ENCODE results near the gene MACROD2.

Gene MACROD2

DNA sequence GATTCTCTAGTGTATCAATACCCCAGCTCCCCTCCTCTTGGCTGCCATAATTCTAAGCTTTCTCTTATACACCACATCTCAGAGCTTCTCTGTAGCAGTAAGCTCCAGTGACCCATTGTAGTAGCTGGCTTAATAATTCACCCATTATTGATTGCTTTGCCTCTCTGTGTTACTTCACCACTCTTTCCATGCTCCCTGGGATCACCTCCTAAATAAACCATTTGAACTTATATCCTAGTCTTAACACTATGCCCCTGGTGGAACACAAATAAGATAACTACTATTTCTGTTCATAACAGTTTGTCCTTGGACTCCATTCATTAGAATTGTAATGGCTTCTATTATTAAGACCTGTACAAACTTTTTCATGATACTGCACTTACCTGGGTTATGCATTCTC lies 1819.0 kb downstream of the MACROD2 start:
- no peak for DNase-seq

DNA sequence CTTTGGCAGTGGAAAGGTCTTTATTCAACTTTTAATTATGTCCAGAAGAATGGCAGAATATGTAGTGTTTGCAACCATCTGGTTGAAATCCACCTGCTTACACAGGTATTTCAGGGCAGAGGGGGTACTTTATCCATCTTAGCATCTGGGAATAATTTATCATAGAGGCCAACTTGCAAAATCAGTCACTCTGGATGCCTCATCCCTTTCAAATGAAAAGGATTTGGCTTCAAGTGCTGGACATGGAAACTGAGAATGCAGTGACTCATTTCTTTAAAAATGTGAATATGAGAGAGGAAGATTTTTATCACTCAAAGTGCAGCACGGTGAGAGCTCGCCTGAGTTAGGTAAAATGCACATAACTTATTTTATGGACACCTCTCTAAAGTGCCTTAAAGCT lies 1819.6 kb downstream of the MACROD2 start:
- no peak for DNase-seq

DNA sequence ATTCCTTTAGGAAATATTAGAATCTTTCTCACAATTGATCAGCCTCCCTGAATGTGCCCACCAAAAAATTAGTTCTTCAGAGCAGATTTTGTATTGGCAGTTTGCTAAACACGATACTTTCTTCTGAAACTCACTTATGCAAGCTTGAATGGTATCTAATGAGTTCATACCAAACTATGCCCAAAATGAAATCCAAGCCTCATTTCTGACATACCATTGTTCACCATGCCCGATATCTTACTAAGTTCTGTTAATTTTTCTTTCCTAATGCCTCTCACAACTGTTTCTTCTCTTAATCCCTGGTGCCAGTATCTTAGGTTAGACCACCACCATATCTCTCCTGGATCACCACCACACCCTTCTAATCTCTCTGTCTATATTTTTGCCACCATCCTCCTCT lies 1822.0 kb downstream of the MACROD2 start:
- DNase-seq: no peak

DNA sequence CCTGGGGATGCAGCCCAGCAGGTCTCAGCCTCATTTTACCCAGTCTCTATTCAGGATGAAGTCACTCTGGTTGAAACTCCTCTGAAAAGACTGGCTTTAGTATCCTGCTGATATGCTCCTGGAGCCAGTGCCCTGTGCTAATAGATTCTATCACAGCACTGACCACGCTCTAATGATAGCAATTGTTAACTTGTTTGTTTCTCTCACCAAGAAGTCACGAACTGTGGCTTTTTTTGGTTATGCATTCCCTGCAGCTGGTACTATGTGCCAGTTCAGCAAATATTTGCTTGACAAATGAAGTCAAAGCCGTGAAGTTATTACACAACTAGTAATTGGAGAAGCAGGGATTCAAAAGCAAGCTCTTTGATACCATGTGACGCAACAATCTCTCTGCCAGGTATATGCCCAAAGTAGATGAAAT lies 1823.3 kb downstream of the MACROD2 start:
- DNase-seq: no peak

DNA sequence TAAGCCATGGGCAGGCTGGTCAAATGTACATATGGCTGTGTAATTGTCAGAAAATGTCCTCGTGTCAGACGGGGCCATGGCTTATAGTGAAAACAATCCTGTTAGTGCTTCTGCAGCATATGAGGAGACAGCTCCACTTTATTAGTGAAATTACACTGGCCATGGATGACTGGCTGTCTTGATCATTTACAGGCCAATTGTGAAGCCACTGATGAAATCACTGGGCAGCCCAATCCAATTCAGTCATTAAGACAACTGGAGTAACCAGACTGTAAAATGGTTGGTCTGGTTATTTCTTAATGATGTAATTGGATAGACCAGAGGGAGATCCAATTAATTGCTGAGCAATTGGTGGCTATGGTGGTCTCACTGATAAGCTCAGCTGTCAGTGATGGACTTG lies 1828.4 kb downstream of the MACROD2 start:
- DNase-seq: no peak

DNA sequence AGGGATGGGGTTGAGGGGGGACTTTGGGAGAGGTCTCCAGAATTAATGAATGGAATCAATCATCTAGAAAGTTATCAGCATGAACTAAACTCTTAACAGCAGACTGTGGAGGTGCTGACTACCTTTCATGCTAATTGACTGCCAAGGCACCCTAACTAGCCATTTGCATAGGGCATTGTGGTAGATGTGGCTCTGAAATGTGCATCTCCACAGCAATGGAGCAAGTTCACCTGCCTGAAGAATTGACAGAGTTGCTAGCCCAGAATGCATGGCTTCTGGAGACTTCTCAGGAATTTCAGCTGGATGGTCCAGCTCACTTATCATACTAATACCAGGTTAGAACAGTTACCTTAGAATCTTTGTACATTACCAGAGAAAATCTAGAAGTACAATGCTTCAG lies 1832.3 kb downstream of the MACROD2 start:
- no peak for DNase-seq

DNA sequence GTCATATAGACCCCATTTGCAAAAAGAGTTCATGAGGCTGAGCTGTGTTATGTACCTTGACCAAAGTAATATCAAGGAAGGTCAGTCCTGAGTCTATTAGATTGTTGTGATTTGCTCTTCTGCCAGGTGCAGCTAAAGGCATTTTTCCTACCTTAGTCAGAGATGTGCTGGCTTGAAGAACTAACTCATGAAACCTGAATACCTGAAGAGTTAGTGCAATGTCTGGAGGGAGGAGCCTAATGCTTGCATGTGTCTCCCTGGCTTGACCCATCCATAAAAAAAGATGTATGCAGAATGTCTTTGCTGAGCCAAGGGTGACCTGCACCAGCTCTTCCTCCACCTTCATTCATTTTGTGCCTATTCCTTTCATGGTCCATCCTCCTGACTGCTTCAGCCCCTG lies 1835.9 kb downstream of the MACROD2 start:
- DNase-seq: no peak

DNA sequence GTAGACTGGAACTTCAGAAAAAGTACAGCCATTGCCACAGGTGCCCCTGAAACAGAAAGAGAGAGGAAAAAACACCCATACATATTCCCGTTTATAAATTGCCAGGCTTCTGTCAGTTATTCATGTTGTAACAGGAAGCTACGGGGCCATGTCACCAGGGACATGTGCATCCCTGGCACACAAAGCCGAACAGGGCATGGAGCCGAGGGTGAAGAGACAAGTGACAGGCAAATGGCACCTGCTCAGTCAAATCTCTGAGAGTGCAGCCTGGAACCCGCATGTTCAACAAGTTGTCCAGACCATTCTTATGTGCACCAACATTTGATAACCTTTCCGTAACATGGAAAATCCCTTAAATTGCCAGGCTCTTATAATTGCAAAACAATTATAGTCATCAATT lies 1837.2 kb downstream of the MACROD2 start:
- no peak for DNase-seq

DNA sequence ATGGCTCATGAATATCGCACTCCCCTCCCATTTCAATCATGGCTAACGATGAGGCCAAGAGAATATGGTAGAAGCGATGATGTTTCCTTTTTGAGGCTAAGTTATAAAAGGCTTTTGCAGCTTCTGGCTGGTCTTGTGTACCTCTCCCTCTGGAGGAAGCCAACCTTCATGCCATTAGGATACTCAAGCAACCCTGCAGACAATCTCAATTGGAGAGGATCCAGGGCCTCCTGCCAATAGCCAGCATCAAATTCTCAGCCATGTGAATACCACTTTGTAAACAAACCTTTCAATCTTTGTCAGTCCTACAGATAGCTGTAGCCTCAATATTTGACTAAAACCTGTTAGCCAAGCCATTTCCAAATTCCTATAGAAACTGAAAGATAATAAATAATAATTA lies 1839.5 kb downstream of the MACROD2 start:
- no peak for DNase-seq

DNA sequence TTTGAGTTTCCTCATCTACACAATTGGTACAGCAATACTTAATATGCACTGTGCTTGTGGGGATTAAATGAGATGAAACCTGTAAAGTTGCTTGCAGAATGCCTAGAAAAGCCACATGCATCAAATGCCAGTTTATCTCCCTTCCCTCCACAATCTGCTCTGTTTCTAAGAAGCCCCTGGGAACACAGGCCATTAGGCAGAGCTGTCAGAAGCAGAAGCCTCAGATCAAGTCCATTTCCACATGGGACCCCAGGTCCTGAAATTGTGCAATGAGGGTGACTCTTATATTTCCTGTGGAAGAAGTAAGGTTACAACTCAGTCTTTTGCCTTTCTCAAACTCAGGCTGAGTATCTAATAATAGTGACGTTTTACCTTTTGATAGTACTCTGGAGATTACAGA lies 1840.5 kb downstream of the MACROD2 start:
- DNase-seq: no peak

DNA sequence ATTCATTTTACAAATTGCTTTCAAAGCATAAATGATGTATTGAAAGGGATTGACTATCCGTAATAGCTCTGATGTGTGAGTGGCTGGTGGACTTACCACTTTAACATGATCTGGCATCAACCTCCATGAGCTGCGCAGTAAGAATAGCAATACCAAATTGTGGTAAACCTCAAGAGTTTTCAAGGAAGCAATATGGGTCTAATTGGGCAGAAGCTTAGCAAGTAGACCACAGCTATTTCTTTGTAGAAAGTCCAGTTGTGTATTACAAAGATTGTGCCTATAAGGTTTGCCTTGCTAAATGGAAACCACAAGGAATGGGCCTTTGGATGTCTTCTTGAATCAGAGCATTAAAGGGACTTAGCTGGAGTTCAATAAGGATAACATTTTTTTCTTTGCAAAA lies 1841.3 kb downstream of the MACROD2 start:
- no peak for DNase-seq

DNA sequence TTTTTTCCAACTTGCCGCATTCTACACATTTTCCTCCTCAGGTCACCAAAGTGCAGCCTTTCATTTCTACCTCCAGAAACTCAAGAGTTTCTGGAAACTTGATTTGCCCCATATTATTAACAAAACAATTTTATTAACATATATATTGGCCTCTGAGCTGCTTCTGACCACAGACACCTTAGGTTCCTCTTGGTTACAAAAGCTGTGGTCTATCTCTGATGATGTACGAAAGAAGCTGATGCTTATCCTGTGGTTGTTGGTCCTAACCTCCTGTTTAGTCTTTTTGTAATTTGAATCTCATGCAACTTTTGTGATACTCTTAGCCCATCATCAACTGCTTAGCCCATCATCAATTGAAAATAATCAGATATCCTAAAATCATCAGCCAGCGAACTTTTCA lies 1842.2 kb downstream of the MACROD2 start:
- DNase-seq: no peak

DNA sequence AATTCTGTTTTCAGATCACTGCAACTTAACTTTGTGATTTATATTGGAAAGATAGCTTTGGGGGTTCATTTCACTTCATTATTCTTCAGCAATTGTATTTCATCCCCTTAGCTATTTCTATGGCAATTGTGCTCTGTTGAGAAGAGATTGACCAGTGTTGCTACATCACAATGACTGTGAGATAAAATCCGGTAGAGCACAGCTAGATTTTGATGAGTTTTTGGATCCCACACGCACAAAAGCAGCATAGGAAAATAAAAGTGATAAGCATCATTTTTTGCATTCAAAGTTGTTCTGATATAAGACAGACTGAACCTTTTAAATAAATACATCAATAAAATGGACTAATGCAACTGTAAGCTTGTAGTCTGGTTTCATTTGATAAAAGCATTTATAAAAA lies 1843.2 kb downstream of the MACROD2 start:
- DNase-seq: no peak

DNA sequence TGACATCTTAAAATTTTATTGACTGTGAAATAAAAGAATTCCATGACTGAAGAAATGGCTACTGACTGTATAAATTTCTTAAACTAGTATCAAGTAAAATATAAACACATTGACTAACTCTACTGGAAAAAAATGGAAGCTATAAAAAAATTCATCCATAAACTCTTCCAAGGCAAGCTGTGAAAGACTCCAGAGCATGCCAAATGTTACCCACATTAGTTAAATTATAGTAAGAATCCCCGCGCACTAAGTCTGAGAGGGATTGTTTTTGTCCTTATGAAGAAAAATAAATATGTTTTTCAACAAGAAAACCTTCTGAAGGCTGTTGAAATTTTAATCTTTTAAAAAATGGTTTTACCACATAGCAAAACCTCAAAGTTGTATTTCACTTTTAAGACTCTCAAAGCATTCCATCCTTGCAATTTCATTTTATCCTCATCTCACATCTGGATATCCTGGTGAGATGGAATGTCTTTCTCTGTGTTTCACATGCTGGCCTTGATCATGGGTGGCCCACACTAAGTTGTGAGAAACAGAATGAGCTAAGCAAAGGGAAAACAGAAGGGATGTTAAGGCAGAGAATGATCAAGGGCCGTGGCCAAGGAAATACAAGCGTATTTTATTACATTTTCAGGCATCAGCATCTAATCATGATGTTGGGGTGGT lies 1845.5 kb downstream of the MACROD2 start:
- DNase-seq: no peak

DNA sequence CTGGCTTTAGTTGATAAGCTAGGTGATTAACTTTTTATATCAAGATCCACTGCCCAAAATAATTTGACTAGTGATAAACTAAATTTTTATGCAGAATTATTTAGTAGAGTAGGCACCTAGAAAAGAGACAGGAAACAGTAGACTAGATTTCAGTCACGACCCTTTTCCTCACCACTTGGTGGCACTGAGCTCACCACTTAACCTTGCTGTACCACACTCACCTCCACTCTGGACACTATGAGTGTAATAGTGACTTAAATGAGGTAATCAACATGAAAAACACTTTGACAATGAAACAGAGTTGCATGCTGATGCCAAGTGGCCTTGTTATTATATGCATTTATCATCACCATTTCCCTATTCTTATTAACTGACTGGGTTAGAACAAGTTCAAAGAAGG lies 1847.6 kb downstream of the MACROD2 start:
- DNase-seq: no peak

DNA sequence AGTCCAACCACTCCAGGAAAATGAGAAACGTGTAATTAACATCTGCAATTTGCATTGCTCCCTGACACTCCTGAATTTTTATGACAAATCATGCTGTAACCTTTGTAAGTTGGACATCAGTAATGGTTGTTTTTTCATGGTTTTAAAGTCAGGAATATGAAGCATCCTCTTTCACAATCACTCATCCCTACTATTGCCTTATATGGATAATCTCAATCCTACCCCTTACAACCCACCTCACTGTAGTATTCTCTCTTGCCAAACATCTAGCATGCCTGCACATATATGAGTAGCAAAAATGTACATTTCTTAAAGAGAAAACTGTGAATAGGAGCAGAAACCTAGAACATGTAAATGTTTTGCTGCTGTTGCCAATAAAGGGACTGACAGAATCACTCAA lies 1848.5 kb downstream of the MACROD2 start:
- no peak for DNase-seq

DNA sequence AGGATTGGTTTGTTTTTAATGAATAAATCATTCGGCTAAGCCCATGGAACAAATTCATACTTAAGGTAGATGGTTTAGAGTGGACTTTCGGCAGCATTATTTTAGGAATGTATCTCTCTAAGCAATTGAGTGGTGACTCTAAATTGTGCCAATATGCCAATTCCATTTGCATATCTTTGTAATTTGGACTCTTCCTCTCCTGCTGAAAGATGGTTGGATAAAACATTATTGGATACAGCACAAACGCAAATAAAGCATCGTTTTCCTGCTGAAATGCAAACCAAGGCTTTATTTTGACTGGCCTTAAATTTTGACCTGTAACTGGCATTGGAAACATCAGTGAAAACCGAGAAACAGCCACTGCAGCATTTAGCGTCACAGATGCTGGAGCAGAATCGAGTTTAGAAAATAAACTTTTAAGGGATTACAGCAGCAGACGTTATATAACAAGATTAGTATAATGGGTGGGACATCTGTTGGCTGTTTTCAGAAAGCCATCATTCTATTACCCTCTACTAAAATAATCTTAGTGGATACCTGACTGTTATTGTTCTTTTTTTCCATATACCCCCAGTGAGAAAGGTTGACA lies 1852.0 kb downstream of the MACROD2 start:
- DNase-seq: no peak

DNA sequence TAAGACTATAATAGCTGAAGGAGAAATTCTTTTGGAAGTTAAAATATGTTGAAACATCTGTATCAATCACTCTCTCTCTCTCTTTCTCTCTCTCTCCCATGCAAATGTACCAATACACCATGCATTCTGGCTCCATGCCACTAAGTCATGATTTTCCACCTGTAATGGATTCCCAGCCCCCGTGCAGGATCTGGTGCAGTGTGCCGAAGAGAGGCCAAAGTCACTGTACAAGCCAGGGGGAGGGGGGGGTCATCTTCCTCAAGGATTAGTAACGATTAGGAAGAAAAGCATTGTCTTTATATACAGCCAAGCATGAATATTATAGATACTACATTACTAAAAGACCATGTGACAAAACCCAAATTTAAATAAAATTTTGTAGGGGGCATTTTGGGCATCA lies 1852.8 kb downstream of the MACROD2 start:
- DNase-seq: no peak

DNA sequence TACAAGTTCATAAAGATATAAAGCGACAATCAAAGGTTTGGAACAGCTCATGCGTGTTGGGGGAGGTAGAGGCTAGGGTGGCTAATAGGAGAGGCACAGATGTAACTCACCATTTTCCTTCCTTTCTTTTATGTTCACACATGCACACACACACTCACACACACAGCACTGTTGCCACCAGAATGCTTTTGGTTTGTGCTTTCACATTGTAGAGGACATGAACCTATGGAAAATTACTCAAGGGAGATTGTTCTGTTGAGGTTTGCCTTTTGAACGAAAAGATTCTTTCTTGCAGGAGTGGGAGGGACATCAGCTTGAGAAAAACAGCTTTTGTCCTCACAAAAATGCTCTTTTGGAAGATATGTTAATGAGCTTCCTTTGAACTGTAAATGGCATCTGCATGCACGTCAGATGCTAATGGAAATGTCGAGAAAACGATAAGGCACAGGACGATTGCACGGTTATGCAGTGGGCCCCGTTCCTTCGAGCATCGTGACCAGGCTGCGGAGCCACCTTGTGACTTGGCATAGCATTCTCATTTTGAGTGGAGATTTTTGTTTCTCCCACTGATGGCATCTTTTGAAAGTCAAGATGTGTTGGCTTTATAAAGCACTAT lies 1853.8 kb downstream of the MACROD2 start:
- no peak for DNase-seq

DNA sequence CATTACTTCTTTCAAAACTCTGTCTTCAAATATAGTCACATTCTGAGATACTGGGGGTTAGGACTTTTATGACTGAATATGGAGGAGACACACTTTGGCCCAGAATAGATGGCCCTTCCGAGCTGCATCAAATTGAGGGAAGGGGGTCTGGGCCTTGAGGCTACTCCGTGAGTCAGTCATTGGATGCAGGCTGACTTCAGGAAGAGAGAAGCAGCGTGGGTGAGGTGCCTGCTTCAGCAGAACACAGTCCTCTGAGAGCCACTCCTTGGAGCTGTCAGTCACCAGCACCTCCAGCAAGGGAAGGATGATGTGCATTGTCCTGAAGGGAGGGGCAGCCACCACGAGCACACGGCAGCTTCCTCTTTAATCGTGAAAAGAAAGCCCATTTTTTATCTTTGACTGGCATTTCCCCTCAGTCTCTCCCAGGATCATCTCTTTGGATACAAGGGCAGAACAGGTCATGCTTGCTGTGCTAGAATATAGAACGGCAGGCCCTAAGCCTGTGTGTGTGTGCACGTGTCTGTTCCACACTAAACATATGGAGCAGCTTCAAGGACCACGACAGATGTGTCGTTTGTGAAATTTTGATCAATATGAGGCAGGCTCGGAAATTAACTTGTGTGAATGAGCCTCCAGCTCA lies 1856.4 kb downstream of the MACROD2 start:
- no peak for DNase-seq

DNA sequence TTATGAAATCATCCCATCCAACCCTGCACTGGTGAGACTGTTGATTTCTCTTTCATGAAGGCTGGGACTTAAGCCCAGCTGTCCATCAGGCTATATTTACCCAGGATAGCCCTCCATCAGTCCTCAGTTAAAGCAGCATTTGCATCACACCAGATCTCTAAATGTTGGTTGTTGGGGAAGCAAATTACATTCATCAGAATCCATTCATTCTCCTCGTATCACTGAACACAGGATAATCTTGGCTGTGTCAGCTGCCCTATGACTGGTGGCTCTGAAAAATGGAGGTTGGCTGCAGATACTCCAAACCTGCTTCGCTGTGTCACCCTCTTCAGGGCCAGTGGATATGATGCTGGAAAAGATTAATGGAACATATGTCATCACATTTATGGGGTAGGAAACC lies 1859.6 kb downstream of the MACROD2 start:
- DNase-seq: no peak

DNA sequence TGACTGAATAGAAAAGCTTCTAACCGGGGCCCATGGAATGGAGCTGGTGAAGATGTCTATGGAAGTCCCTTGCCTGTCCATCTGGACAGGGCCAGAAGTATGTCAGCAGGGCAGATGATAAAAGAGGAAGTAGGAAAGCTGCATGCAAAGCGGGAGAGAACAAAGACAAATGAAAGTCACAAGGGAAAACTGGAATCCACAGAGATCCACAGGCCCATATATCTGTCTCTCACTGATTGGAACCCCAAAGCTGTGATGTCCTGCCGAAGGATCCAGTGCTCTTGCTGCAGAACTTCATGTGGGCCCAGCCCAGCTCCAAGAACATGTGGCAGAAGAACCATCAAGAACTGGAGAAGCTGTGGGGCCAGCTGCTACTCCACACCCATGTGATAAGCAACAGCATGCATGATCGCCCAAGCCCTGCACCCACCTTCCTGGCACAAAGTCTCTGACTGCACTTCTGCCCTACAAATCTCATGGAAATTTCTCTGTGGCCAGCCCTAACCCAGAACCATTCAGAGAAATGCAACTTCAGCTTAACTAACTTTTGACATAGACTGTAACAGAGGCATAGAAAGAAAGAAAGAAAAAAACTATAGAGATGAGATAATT lies 1862.0 kb downstream of the MACROD2 start:
- DNase-seq: no peak

DNA sequence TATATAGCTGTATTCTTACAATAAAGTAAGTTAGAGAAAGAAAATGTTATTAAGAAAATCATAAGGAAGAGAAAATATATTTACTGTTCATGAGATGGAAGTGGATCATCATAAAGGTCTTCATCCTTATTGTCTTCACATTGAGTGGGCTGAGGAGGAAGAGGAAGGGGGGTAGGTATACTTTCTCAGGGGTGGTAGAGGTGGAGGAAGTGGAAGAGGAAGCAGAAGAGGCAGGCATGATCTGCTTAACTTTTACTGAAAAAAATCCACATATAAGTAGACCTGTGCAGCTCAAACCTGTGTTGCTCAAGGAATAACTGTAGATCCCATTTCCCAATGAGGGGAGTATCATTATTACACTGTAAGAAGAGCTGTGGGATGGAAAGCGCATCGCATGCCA lies 1863.7 kb downstream of the MACROD2 start:
- DNase-seq: no peak

DNA sequence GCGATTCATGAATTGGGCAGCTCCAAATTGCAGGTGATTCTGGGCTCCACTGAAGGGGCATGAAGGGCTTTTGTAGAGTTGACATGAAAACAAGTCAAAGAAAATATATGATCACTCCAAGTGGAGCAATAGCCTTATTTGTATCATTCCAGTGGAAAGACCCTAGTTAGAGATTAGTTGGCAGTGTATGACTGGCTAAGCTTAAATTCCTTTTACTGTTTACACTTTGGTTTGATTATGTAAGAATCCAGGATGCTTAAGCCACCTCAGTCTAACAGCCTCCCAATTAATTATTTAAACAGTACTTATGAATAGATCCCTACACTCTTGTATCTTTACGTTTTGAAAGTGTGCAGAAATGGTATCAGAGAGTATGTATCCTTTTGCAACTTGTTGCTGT lies 1865.5 kb downstream of the MACROD2 start:
- no peak for DNase-seq
